ENCODE results near the gene CNTNAP2.

The CNTNAP2 gene

GRCh38 chr7:148149730-148150129 lies 2033.1 kb downstream of the CNTNAP2 start:
- no peak for DNase-seq (ENCODE audit: low read depth)

DNA sequence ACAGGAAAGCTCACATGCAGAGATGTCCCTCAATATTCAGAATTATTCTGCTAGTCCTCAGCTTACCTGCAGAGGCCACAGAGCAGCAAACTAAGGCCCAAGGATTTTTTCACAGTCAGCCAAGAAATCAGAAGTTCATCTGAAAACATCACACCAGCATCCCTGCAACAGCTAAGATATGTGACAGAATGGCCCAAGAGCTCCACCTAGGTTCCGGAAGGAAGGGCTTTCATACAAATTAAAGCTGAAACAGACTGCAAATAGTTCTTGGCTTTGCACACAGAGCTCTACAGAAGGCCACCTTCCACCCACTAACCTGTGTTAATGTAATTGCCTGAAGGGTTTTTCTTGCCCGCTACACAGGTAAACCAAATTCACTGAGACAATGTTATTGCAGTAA lies 2035.2 kb downstream of the CNTNAP2 start:
- DNase-seq (ENCODE audit: low read depth): no peak

DNA sequence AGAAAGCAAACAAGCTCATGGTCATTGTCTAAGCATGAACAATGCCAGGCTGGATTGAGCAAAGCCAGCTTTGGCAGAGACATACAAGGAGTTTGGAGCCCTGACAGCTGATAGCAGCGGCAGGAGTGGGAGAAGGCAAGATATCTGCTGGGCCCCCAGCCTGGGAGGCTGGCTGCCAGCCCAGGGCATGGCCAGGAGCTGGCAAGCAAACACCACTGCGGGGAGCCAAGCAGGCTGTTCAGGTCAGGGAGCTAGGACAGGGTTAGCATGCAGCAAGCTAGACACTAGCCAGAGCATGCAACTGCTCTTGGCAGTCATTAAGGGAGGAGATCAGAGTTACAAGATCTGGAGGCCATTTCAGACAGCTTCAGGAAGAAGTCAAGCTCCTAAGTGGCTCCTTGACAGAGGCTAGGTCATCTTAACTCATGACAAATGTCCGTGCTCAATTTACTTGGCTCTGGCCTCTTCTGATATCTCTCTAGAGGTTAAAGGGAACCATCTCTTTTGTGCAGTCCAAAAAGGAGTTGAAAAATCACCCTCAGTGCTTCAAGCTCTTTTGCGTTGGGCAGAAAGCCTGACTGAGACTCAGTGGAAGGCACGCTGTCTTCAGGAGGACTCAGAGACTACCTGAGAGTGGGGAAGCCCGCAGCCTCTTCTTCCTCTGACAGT lies 2037.1 kb downstream of the CNTNAP2 start:
- DNase-seq (ENCODE audit: low read depth): peak; percentile 63

GRCh38 chr7:148155000-148155399 lies 2038.4 kb downstream of the CNTNAP2 start:
- peak; percentile 47 for DNase-seq (ENCODE audit: low read depth)

DNA sequence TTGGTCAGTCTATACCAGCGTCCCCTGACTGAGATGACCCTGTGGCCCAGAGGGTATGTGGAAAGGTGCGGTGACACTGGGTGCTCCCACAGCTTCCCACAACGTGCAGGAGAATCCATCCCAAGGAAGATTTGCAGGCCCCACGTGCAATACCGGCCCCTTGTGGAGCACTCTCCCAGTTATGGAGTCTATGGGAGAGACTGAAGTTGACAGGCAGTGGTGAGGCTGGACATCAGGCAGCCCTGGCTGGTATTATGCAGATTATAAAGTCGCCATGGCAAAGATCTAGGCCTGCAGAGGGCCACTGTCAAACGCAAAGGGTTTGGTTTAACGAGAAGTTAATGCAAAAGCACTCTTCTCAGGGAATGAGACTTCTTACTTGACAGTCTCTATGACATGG lies 2039.2 kb downstream of the CNTNAP2 start:
- peak; percentile 2 for DNase-seq (ENCODE audit: low read depth)

DNA sequence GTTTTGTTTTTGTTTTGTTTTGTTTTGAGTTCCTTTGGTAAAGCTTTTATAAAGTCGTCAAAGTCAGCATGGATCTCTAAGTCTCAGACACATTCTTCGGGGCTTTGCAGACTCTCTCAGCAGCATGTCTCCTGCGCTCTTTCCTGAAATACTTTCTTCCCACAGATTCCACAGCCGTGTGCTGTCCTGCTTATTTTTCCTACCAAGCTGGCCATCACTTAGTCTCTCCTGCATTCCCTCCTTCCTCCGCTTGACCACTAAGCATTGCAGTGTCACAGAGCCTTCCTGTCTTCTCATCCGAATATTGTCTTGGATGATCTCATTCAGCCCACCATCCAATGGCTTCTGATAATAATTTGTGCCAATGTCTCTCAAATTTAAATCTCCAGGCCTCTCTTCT lies 2039.6 kb downstream of the CNTNAP2 start:
- DNase-seq (ENCODE audit: low read depth): peak; percentile 82

- no peak for DNase-seq (ENCODE audit: low read depth)
Measured at GRCh38 chr7:148159331-148159730, 2042.7 kb downstream of the CNTNAP2 start.

- peak; percentile 51 for DNase-seq (ENCODE audit: low read depth)
Measured at GRCh38 chr7:148161776-148162175, 2045.2 kb downstream of the CNTNAP2 start.

- no peak for DNase-seq (ENCODE audit: low read depth)
Measured at GRCh38 chr7:148162808-148163207, 2046.2 kb downstream of the CNTNAP2 start.

DNA sequence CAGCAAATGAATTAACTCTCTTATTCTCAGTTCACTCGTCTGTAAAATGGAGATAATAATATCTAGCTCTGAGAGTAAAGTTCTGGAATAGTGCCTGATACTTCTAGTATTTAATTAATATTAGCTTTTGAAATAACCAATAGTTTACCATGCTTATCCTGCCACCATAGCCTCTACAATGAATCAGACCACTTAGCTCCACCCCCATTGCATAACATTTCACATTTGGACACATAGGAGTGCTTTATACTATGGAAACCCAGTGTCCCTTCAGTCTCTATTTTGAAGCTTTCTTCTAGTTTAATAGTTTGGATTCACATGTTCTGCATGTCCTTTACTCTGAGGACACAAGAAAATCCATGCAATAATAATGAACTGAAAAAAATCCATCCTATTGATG lies 2046.6 kb downstream of the CNTNAP2 start:
- no peak for DNase-seq (ENCODE audit: low read depth)

DNA sequence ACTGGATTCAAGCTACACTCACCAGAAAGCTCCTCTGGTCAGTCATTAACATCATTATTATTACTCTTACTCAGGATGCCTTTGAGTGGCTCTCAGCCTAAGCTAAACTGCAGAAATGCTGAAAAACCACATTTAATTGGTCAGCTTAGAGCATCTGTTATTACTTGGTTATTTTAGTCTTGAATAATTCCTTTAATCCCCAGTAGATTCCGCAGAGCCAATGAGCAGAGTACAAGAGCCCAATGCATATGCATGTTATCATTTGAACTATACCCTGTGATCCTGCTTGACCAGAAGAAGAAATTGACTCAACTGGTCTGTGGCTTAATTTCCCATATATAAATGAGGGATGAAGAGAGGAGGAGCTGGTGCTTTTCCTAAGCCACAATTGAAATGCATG lies 2056.3 kb downstream of the CNTNAP2 start:
- no peak for DNase-seq (ENCODE audit: low read depth)

DNA sequence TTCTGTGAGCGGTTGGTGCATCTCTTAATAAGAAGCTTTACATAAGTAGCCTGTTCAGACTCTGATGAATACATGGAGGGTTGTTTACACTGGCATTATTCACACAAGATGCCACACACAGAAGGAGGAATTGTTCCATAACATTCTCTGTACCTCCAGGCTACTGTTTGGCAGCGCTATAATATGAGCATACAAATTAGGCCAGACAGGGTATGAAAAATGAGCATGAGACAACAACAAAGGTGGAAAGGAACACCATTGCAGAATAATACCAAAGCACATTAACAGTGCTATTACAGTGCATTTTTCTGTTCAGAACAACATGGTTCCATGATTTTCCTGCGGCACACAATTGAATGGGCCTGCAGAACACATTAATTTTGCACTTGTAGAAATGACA lies 2056.8 kb downstream of the CNTNAP2 start:
- DNase-seq (ENCODE audit: low read depth): no peak

GRCh38 chr7:148174376-148174775 lies 2057.8 kb downstream of the CNTNAP2 start:
- DNase-seq (ENCODE audit: low read depth): no peak

GRCh38 chr7:148175512-148175911 lies 2058.9 kb downstream of the CNTNAP2 start:
- DNase-seq (ENCODE audit: low read depth): no peak

GRCh38 chr7:148177972-148178371 lies 2061.4 kb downstream of the CNTNAP2 start:
- DNase-seq (ENCODE audit: low read depth): no peak

DNA sequence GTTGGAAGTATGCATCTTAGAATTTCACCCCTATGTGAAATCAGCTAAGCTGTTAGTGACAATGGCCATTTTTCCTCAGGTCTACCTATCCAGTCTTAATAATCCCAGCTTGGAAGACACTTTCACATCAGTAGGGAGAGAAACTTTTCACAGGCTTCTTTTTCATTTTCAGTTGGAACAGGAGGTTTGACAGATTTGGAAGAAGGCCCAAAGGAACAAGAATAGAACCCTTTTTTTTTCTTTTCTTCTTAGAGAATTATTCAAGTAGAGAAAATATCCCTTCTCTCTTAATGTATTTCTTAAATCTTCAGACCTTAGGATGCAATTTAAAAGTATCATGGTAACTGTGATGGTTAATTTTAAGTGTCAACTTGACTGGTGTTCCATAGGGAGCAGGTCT lies 2063.5 kb downstream of the CNTNAP2 start:
- DNase-seq (ENCODE audit: low read depth): no peak

GRCh38 chr7:148182264-148182663 lies 2065.7 kb downstream of the CNTNAP2 start:
- DNase-seq (ENCODE audit: low read depth): peak; percentile 49

DNA sequence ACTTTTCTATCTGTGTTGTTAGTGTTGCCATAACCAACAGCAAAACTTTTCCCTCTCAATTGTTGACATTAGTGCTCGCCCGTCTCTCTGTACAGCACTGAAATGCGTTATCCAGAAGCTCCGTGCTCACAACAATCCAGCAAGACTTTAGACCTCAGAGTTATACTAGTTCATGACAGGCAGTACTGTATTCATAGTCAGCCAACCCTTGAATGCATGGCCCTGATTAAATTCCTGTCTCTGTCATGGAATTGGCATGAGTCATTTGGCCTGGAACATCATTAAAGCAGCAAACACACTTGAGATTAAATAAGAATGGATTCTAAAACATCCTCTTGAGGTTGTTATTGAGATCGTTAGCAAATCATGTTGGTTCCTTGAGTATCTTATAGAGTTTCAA lies 2068.4 kb downstream of the CNTNAP2 start:
- peak; percentile 66 for DNase-seq (ENCODE audit: low read depth)

GRCh38 chr7:148187471-148187870 lies 2070.9 kb downstream of the CNTNAP2 start:
- DNase-seq (ENCODE audit: low read depth): no peak

DNA sequence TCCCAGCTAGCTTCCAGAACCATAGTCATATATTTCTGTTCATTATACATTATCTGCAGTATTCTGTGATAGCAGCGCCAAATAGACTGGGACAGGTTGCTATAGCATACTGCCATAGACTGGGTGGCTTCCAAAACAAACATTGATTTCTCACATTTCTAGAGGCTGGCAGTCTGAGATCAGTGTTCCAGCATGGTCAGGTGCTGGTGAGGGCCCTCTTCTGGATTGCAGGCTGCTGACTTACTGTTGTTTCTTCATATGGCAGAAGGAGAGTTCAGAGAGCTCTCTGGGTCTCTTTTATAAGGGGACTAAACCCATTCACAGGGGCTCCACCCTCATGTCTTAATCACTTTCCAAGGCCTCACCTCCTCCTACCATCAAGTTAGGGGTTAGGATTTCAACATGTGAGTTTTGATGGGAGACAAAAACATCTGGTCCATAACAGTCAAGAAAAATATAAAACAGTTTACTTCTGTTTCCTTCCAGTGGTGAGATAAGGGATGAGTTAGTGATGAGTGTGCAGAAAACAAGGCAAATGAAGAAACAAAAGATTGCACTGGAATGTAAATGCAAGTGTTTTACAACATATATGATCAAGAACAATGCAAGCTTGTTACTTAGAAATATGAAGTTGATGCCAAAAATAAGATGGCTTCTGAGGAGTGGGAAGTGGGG lies 2074.9 kb downstream of the CNTNAP2 start:
- peak; percentile 70 for DNase-seq (ENCODE audit: low read depth)

GRCh38 chr7:148192491-148192890 lies 2075.9 kb downstream of the CNTNAP2 start:
- DNase-seq (ENCODE audit: low read depth): no peak

DNA sequence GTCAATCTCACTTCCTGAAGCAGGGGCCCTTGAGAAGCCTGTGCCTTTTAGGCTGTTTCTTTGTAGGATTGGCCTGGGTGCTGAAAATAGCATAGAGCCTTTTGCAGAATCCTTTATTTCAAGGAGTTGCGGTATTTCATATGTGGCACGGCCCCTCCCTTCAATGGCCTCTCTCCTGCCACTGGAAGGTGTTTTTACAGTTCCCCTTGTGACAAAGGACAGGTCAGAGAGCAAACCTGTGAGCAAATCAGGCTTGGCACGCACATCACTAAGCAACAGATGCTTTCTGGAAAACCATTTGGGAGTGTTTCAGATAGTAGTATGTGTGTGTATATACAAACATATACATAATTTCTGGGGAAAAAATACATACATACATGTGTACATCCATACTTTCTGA lies 2085.4 kb downstream of the CNTNAP2 start:
- DNase-seq (ENCODE audit: low read depth): no peak

DNA sequence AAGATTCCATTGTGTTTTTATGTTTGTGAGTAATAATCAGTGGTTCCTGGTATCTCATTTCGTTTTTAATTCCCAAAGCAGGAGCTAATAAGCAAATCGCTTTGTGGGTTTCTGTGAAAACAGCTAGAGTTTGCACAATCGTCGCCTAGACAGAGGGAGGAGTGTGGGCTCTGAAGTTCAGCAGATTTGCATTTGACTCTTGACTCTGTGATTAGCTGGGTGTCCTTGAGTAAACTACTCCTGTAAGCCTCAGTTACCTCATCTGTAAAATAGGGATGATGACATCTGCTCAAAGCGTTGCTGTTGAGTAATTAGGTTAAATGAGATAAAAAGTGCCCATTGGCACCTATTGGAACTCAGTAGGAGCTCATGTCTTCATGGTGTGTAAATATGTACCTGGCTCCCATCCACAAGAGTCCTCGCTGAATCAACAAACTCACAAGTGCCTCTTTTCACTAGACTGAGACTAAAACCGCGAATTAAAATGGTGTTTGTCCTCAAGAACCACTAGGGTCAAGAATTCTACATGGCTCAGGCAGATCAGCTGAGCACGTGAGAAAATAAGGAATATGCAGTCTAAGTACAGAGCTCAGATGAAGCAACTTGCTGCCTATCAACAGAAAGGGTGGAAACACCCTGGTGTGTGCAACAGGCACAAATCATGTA lies 2088.2 kb downstream of the CNTNAP2 start:
- no peak for DNase-seq (ENCODE audit: low read depth)
